Activated CD8-positive, alpha-beta memory T cell treated with anti-CD3 and anti-CD28 coated beads, Interleukin-2, amount 50 U/mL, for 24 hours (primary cell): Measurements from ENCODE around the gene UBTD1.
"Not testable (repeated sequence)": the region's sequence is repeated elsewhere in the genome, so short reads cannot be mapped to it uniquely, and the experiment has no call there.

Experiments
- DNase-seq: peaks from one replicate; pipeline ENCODE4 v3.0.0-alpha.2; 2020; ENCODE audit errors: extremely low read depth

Gene UBTD1

DNA sequence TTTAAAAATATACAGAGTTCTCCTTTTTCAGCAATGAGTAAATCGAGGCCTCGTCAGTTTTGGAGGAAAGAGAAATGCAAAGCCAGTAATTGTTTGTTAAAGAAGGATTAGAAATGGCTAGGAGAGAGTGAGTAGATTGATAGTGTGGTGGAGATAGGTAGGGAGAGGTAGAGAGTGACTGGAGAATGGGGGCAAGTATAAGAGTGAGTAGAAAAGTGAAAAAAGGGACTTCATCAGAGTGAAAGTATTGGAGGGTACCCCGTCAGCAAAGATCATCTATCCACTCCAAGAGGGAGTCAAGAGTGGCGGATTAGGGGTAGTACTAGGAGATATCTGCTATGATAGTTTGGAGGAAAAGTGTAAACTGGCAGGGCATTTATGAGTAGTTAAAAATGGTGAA is 64.6 kb downstream of the UBTD1 start:
- no peak for DNase-seq

GRCh38 chr10:97564776-97565175 is 66.1 kb downstream of the UBTD1 start:
- no peak for DNase-seq

- no peak for DNase-seq
These were observed 67.7 kb downstream of the UBTD1 start for GRCh38 chr10:97566336-97566996.

GRCh38 chr10:97567891-97568290 is 69.2 kb downstream of the UBTD1 start:
- no peak for DNase-seq

GRCh38 chr10:97570146-97570788 is 71.5 kb downstream of the UBTD1 start:
- no peak for DNase-seq

GRCh38 chr10:97570789-97571471 is 72.2 kb downstream of the UBTD1 start:
- no peak for DNase-seq

GRCh38 chr10:97571622-97572021 is 72.9 kb downstream of the UBTD1 start:
- DNase-seq, result no peak

GRCh38 chr10:97572214-97572989 is 73.7 kb downstream of the UBTD1 start, which contains the start of gene ANKRD2:
TSS of gene ANKRD2 (plus strand) at chr10:97572779. CDS start at chr10:97572789, 10 bp downstream.
- peak; percentile 10 for DNase-seq

- no peak for DNase-seq
These were observed 74.3 kb downstream of the UBTD1 start for GRCh38 chr10:97573021-97573420.

GRCh38 chr10:97573672-97574071 is 74.9 kb downstream of the UBTD1 start:
- DNase-seq, result no peak

GRCh38 chr10:97574374-97575126 is 75.8 kb downstream of the UBTD1 start:
- DNase-seq, result no peak

- DNase-seq, result no peak
These were observed 76.5 kb downstream of the UBTD1 start for GRCh38 chr10:97575127-97575668.

DNA sequence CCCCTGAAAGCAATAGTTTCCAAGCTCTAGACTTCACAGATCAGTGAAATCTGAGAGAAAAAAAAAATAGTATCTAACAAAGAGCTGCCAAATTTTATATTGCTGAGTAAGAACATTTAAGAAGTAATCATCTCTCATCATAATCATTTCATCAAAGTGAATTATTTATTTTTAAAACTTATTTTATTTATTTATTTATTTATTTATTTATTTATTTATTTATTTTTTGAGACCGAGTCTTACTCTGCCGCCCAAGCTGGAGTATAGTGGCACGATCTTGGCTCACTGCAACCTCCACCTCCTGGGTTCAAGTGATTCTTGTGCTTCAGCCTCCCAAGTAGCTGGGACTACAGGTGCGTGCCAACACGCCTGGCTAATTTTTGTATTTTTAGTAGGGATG is 77.8 kb downstream of the UBTD1 start:
- not testable (repeated sequence) for DNase-seq

- no peak for DNase-seq
These were observed 79.0 kb downstream of the UBTD1 start for GRCh38 chr10:97577701-97578100.

DNA sequence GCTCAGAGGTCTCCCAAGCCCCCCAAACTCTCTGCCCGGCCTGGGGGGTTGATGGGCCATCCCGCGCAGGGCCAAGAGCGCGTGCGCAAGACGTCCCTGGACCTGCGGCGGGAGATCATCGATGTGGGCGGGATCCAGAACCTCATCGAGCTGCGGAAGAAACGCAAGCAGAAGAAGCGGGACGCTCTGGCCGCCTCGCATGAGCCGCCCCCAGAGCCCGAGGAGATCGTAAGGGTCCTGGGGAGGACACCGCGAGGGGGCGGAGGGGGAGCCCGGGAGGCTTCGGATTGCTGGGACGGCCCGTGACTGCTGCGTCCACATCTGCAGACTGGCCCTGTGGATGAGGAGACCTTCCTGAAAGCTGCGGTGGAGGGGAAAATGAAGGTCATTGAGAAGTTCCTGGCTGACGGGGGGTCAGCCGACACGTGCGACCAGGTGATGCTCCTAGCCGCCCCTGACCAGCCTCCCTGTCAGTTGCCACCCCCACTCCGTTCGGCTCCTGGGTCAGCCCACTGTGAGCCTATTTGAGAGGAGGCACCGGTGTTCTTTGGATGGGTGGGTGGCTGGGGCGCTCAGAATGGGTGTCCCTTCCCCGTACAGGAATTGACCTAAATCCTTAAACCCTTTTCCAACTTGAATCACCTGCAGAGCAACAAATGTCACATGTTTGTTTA is 79.6 kb downstream of the UBTD1 start:
- DNase-seq, result no peak

- DNase-seq, result no peak
These were observed 82.0 kb downstream of the UBTD1 start for GRCh38 chr10:97580421-97581367.

DNA sequence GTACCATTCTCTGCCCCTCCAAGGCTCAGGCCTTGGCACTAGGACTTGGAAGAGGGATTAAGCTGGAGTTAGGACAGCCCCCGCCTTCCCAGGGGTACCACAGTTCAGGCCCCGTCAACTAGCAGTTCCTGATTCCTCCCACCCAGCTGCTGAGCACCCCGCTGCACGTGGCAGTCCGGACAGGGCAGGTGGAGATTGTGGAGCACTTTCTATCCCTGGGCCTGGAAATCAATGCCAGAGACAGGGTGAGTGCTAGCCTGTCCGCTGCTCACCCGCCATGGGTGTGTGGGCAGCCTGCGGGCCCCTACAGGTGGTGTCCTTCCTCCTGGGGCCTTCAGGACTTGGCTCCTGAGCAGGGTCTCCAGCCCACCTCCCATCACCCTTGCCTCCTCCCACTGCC is 83.4 kb downstream of the UBTD1 start:
- no peak for DNase-seq

DNA sequence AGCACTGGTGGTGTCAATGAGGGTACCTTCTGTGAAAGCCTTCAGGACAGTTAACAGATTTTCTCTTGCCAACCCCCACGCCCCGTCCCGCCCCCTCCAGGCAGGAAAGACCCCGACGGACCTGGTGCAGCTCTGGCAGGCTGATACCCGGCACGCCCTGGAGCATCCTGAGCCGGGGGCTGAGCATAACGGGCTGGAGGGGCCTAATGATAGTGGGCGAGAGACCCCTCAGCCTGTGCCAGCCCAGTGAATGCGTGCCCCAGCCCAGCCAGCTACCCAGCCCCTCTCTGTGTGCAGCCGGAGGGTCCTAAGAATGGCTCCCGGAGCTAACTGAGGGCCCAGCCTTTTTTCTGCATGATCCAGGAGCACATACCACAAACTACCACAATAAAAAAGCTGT is 84.8 kb downstream of the UBTD1 start:
- DNase-seq, result no peak

DNA sequence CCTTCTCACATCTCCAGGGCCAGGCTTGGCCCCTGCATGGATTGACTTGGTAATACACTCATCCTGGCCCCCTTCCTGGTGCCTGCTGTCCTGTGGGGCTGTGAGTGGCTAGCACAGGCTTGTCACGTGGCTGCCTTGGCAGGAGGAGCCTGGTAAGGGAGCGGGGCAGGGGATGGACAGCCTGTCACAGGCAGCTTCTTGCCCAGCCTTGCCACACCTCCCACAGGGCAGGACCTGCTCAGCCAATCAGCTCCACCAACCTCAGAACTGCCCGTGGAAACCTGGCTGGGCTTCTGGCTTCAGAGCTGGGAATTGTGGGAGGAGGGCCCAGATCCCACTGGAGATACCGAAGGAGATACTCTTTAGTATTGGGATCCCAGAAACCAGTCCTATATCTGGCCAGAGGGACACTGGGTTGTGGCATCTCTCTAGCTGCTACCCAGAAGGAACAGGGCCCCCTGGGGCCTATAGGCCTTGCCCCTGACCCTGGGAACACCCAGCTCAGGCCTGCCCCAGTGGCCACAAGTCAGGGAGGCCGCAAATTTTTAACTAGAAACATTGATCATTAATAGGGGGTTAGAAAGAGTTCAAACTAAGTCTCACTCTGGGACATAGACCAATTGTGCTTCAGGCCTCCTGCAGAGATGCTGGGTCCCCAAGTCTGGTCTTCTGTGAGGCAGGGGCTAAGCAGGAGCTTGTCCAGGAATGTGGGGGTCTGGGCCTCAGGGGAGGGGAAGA is 85.5 kb downstream of the UBTD1 start, which contains the start of gene HOGA1:
TSS of gene HOGA1 (plus strand) at position 330 of the 738 bp plus-strand sequence. CDS start at position 645, 315 bp downstream.
- DNase-seq, result no peak
